ENCODE measurements around the gene SORBS2. TPM values are rescaled to one million over a fixed set of nuclear protein-coding genes. Genes with fewer than 3 reads are reported as not detected.

The SORBS2 gene
- total and polyA plus RNA-seq, 2 of the 8 experiments (the other 6 are each of a cell fraction or from before 2014, with no cell fraction given) = 73.0 to 87.1 TPM

GRCh38 chr4:185799442-185799841 lies 12.6 kb downstream of the SORBS2 start:
- Histone ChIP-seq H2BK120ac (replicated peaks; ENCODE audit: low read depth, low read length) (no peak overlapping the region), H3K27ac (ENCODE audit: low read depth, low read length) (no peak overlapping the region), H3K4me3 (ENCODE audit: extremely low read depth in 1 of 4, insufficient read depth in 2 of 4, low read depth in 3 of 4, low read length in 4 of 4) (no peak overlapping the region), H4K20me1 (replicated peaks in 1 of 2; ENCODE audit: control insufficient read depth in 1 of 2, insufficient read depth in 2 of 2, low read length in 2 of 2) (no peaks in the 10 kb centered on the region), H3K4ac (replicated peaks; ENCODE audit: insufficient read length, low read depth, low read length) (peak overlapping the region; percentile 50), H2BK20ac (ENCODE audit: low read length) (no peak overlapping the region), H3K4me2 (ENCODE audit: insufficient read depth in 1 of 2, low read depth in 2 of 2, low read length in 2 of 2) (no peak overlapping the region), H4K5ac (ENCODE audit: insufficient read length, low read depth, low read length) (no peak overlapping the region), H3K79me1 (ENCODE audit: low read depth, low read length) (no peaks in the 10 kb centered on the region), H3K4me1 (replicated peaks in 1 of 4; ENCODE audit: control insufficient read depth in 3 of 4, insufficient read depth in 4 of 4, low read length in 3 of 4) (peaks cover 0 to 3% (median 0%) of the 10 kb centered on the region in 4 experiments; a peak in 2 of 7 replicates), H2BK12ac (ENCODE audit: low read depth, low read length) (no peak overlapping the region), H3K9ac (replicated peaks in 1 of 4; ENCODE audit: extremely low read depth in 1 of 4, low read depth in 3 of 4, low read length in 3 of 4) (no peak overlapping the region), H4K91ac (replicated peaks; ENCODE audit: insufficient read length, low read length) (no peak overlapping the region), H2BK5ac (ENCODE audit: low read depth, low read length) (no peak overlapping the region), H4K8ac (ENCODE audit: extremely low read depth, insufficient read depth, low read length) (no peak overlapping the region), H3K79me2 (ENCODE audit: control insufficient read depth in 1 of 2, insufficient read depth in 2 of 2, low read length in 2 of 2) (no peaks in the 10 kb centered on the region), H2AK5ac (ENCODE audit: low read depth, low read length) (no peak overlapping the region), H3K14ac (ENCODE audit: insufficient read length) (no peak overlapping the region), H3K18ac (ENCODE audit: extremely low read depth, low read length) (no peak overlapping the region), H3K56ac (replicated peaks; ENCODE audit: insufficient read length, low read depth, low read length) (no peak overlapping the region), H3K27me3 (replicated peaks in 1 of 4; ENCODE audit: control insufficient read depth in 3 of 4, extremely low read depth in 1 of 4, insufficient read depth in 3 of 4, low read length in 3 of 4) (no peaks in the 10 kb centered on the region), H3K9me3 (ENCODE audit: insufficient read depth in 2 of 2, low read depth in 1 of 2, low read length in 1 of 2) (no peaks in the 10 kb centered on the region), H2BK15ac (ENCODE audit: low read length) (no peak overlapping the region), H3K23ac (ENCODE audit: insufficient read length) (no peak overlapping the region), H2AFZ (ENCODE audit: low read length) (no peak overlapping the region), H3K36me3 (ENCODE audit: control insufficient read depth in 2 of 4, insufficient read depth in 4 of 4, low read length in 3 of 4) (no peaks in the 10 kb centered on the region; a peak in 1 of 8 replicates), H3K23me2 (ENCODE audit: low read depth, low read length) (no peaks in the 10 kb centered on the region)
- TF ChIP-seq SIRT6 (IDR thresholded peaks at IDR 0.05; ENCODE audit: low read length) (no peak), KDM5A (IDR thresholded peaks at IDR 0.05; ENCODE audit: low read length) (no peak), RAD21 (IDR thresholded peaks at IDR 0.05 in 1 of 2, conservative IDR thresholded peaks at IDR 0.05 in 1 of 2; ENCODE audit: low read depth in 2 of 2, low read length in 2 of 2) (no peak), SIN3A (conservative IDR thresholded peaks at IDR 0.05 in 1 of 2, IDR thresholded peaks at IDR 0.05 in 1 of 2; ENCODE audit: low read depth in 1 of 2, low read length in 2 of 2) (no peak), GTF2F1 (IDR thresholded peaks at IDR 0.05; ENCODE audit: borderline replicate concordance, low read depth, low read length) (no peak), CREB1 (IDR thresholded peaks at IDR 0.05) (no peak), SP4 (IDR thresholded peaks at IDR 0.05; ENCODE audit: low read length) (no peak), SAP30 (IDR thresholded peaks at IDR 0.05; ENCODE audit: insufficient read depth, insufficient replicate concordance, low read length) (no peak), BCL11A (IDR thresholded peaks at IDR 0.05; ENCODE audit: low read depth in 2 of 2, low read length in 2 of 2) (no peak), USF2 (IDR thresholded peaks at IDR 0.05; ENCODE audit: low read length) (no peak), NRF1 (IDR thresholded peaks at IDR 0.05; ENCODE audit: low read depth, low read length) (no peak), PHF8 (conservative IDR thresholded peaks at IDR 0.05; ENCODE audit: low read depth, low read length) (no peak), CBX5 (IDR thresholded peaks at IDR 0.05; ENCODE audit: low read depth, low read length) (no peak)
- POLR2A ChIA-PET (ENCODE audit: partially characterized antibody) = no interaction called here
- no peak for FAIRE-seq
- CTCF ChIA-PET (ENCODE audit: partially characterized antibody) = no interaction called here
- DNase-seq (ENCODE audit: low read depth in 1 of 2, low spot score in 2 of 2) = no peak
- WGBS, 2 experiments (ENCODE audit: extremely low coverage in 1 of 2, insufficient coverage in 1 of 2, insufficient read length in 1 of 2, insufficient replicate concordance in 2 of 2, low coverage in 1 of 2, low lambda C conversion rate in 2 of 2, missing lambda C conversion rate in 1 of 2) = 90% methylated on average over 10 of the region's 10 CpGs; no CpG with 5 or more reads in 1 of the 2 experiments
